ENCODE measurements around the gene OCLN.
"Not testable (repeated sequence)": the region's sequence is repeated elsewhere in the genome, so short reads cannot be mapped to it uniquely, and the experiment has no call there.

The OCLN gene

GRCh38 chr5:69528035-69528434 lies 35.4 kb downstream of the OCLN start:
- no peak overlapping the region for H2AFZ ChIP-seq (ENCODE audit: low read depth, low read length)
- no peaks in the 10 kb centered on the region for H3K36me3 ChIP-seq (replicated peaks; ENCODE audit: low read depth, low read length)
- H3K9me3 ChIP-seq (ENCODE audit: insufficient read depth, low read length): no peaks in the 10 kb centered on the region
- no peak overlapping the region for H3K4me2 ChIP-seq (ENCODE audit: low read length)
- H3K4me3 ChIP-seq (ENCODE audit: low read length): no peak overlapping the region
- TF ChIP-seq CTCF (IDR thresholded peaks at IDR 0.05; ENCODE audit: low read depth, low read length) (no peak), EZH2phosphoT487 (IDR thresholded peaks at IDR 0.05; ENCODE audit: low read depth) (no peak)
- no peaks in the 10 kb centered on the region for H4K20me1 ChIP-seq (ENCODE audit: insufficient read depth, low read length)
- H3K9ac ChIP-seq (ENCODE audit: low read length): no peak overlapping the region
- H3K27ac ChIP-seq (ENCODE audit: low read length): no peak overlapping the region
- no peaks in the 10 kb centered on the region for H3K4me1 ChIP-seq (ENCODE audit: low read length)
- no peaks in the 10 kb centered on the region for H3K27me3 ChIP-seq (ENCODE audit: low read depth, low read length)
- H3K79me2 ChIP-seq (ENCODE audit: low read length): no peaks in the 10 kb centered on the region

DNA sequence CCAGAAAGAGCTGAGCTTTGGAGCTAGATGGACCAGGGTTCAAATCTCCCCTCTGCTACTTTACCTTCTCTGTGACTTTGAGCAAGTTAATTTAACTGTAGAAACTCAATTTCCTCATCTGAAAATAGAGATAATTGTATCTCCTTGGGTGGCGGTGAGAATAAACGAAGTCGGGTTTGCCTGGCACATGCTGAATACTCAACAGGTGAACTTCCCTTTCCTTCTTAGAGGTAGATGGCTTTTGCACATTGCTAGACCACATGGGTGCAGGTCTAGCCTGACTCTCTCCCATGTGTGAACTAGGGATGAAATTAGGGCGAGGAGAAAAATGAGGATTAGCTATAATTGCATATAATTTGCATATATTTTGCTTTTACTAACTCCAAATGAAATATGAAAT lies 36.0 kb downstream of the OCLN start:
- Histone ChIP-seq H3K9me3 (ENCODE audit: insufficient read depth, low read length) (no peaks in the 10 kb centered on the region), H3K4me1 (ENCODE audit: low read length) (no peaks in the 10 kb centered on the region), H3K4me3 (ENCODE audit: low read length) (no peak overlapping the region), H3K79me2 (ENCODE audit: low read length) (no peaks in the 10 kb centered on the region), H3K36me3 (replicated peaks; ENCODE audit: low read depth, low read length) (no peaks in the 10 kb centered on the region), H2AFZ (ENCODE audit: low read depth, low read length) (no peak overlapping the region), H3K9ac (ENCODE audit: low read length) (no peak overlapping the region), H4K20me1 (ENCODE audit: insufficient read depth, low read length) (no peaks in the 10 kb centered on the region), H3K27ac (ENCODE audit: low read length) (no peak overlapping the region), H3K27me3 (ENCODE audit: low read depth, low read length) (no peaks in the 10 kb centered on the region), H3K4me2 (ENCODE audit: low read length) (no peak overlapping the region)
- TF ChIP-seq CTCF (IDR thresholded peaks at IDR 0.05; ENCODE audit: low read depth, low read length) (no peak), EZH2phosphoT487 (IDR thresholded peaks at IDR 0.05; ENCODE audit: low read depth) (no peak)

- H3K4me3 ChIP-seq (ENCODE audit: low read length): no peak overlapping the region
- no peak overlapping the region for H3K4me2 ChIP-seq (ENCODE audit: low read length)
- H4K20me1 ChIP-seq (ENCODE audit: insufficient read depth, low read length): no peaks in the 10 kb centered on the region
- no peaks in the 10 kb centered on the region for H3K79me2 ChIP-seq (ENCODE audit: low read length)
- no peaks in the 10 kb centered on the region for H3K36me3 ChIP-seq (replicated peaks; ENCODE audit: low read depth, low read length)
- H2AFZ ChIP-seq (ENCODE audit: low read depth, low read length): no peak overlapping the region
- no peak overlapping the region for H3K27ac ChIP-seq (ENCODE audit: low read length)
- no peaks in the 10 kb centered on the region for H3K27me3 ChIP-seq (ENCODE audit: low read depth, low read length)
- TF ChIP-seq EZH2phosphoT487 (IDR thresholded peaks at IDR 0.05; ENCODE audit: low read depth): no peak
- no peak for TF ChIP-seq CTCF (IDR thresholded peaks at IDR 0.05; ENCODE audit: low read depth, low read length)
- no peaks in the 10 kb centered on the region for H3K4me1 ChIP-seq (ENCODE audit: low read length)
- H3K9ac ChIP-seq (ENCODE audit: low read length): no peak overlapping the region
- H3K9me3 ChIP-seq (ENCODE audit: insufficient read depth, low read length): no peaks in the 10 kb centered on the region
These were observed 38.2 kb downstream of the OCLN start for GRCh38 chr5:69530561-69531405.

DNA sequence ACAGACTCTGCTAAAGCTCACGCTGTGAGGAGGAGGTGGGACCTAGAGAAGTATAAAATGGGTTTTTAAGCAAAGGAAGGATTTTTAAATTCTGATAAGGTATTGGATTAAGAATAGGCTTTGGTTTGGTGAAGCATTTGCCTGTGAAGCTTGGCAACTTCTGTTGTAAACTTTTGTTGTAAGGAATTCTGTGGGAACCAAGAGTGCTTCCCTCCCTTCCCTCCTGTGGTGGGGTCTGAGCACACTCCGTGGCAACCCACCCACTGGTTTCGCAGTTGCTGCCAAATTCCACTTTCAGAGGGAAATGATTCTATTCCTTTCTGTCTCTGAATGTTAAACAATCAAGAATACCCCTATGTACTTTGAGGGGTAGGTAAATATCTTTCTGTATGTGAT lies 38.8 kb downstream of the OCLN start:
- H3K9me3 ChIP-seq (ENCODE audit: insufficient read depth, low read length): no peaks in the 10 kb centered on the region
- H3K27ac ChIP-seq (ENCODE audit: low read length): no peak overlapping the region
- H3K4me2 ChIP-seq (ENCODE audit: low read length): no peak overlapping the region
- H3K27me3 ChIP-seq (ENCODE audit: low read depth, low read length): no peaks in the 10 kb centered on the region
- H3K36me3 ChIP-seq (replicated peaks; ENCODE audit: low read depth, low read length): no peaks in the 10 kb centered on the region
- H3K79me2 ChIP-seq (ENCODE audit: low read length): no peaks in the 10 kb centered on the region
- H3K4me3 ChIP-seq (ENCODE audit: low read length): no peak overlapping the region
- H4K20me1 ChIP-seq (ENCODE audit: insufficient read depth, low read length): no peaks in the 10 kb centered on the region
- H3K9ac ChIP-seq (ENCODE audit: low read length): no peak overlapping the region
- no peaks in the 10 kb centered on the region for H3K4me1 ChIP-seq (ENCODE audit: low read length)
- no peak for TF ChIP-seq CTCF (IDR thresholded peaks at IDR 0.05; ENCODE audit: low read depth, low read length)
- no peak for TF ChIP-seq EZH2phosphoT487 (IDR thresholded peaks at IDR 0.05; ENCODE audit: low read depth)
- no peak overlapping the region for H2AFZ ChIP-seq (ENCODE audit: low read depth, low read length)

- not testable (repeated sequence) for H3K9ac ChIP-seq (ENCODE audit: low read length); H3K36me3 ChIP-seq (replicated peaks; ENCODE audit: low read depth, low read length); H3K4me3 ChIP-seq (ENCODE audit: low read length); H3K4me1 ChIP-seq (ENCODE audit: low read length); H3K79me2 ChIP-seq (ENCODE audit: low read length); H3K9me3 ChIP-seq (ENCODE audit: insufficient read depth, low read length); H3K27me3 ChIP-seq (ENCODE audit: low read depth, low read length); H2AFZ ChIP-seq (ENCODE audit: low read depth, low read length); H3K4me2 ChIP-seq (ENCODE audit: low read length); H4K20me1 ChIP-seq (ENCODE audit: insufficient read depth, low read length); H3K27ac ChIP-seq (ENCODE audit: low read length)
These were observed 45.3 kb downstream of the OCLN start for GRCh38 chr5:69537911-69538310.

DNA sequence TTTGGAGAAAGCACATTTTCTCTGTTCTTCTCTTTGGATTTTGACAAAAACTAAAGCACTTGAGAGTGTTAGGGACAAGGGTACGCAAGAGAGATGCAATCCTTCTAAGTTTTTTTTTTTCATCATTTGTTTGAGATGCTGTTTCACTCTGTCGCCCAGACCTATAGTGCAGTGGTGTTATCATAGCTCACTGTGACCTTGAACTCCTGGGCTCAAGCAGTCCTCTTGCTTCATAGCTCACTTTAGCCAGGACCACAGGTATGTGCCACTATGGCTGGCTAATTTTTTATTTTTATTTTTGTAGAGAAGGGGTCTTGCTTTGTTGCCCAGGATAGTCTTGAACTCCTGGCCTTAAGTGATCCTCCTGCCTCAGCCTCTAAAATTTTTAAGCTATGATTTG lies 46.1 kb downstream of the OCLN start:
- H3K4me3 ChIP-seq (ENCODE audit: low read length); H3K9me3 ChIP-seq (ENCODE audit: insufficient read depth, low read length); H2AFZ ChIP-seq (ENCODE audit: low read depth, low read length); H3K9ac ChIP-seq (ENCODE audit: low read length); H3K27me3 ChIP-seq (ENCODE audit: low read depth, low read length); H3K79me2 ChIP-seq (ENCODE audit: low read length); H3K27ac ChIP-seq (ENCODE audit: low read length); H4K20me1 ChIP-seq (ENCODE audit: insufficient read depth, low read length); H3K36me3 ChIP-seq (replicated peaks; ENCODE audit: low read depth, low read length); H3K4me1 ChIP-seq (ENCODE audit: low read length); H3K4me2 ChIP-seq (ENCODE audit: low read length): not testable (repeated sequence)
